Astrocyte of the spinal cord (primary cell): Measurements from ENCODE around the gene DEPP1.
A peak's percentile ranks its signal among the peaks of the same experiment; 100 is the strongest.

Source experiments
- DNase-seq: peaks from one replicate; pipeline ENCODE4 v3.0.0; 2011; ENCODE audit warnings: low read depth, low spot score
- H3K4me3 ChIP-seq: 2 replicates; pipeline ENCODE4 v1.5.1; 2011; ENCODE audit warnings: low read depth, mild to moderate bottlenecking, low read length, moderate library complexity
- CTCF ChIP-seq: IDR thresholded peaks from 2 replicates; pipeline ENCODE4 v1.5.1; 2012; ENCODE audit warnings: low read depth, mild to moderate bottlenecking, low read length, inconsistent platforms
- in situ Hi-C: cut with HindIII; loops from 2 replicates; pipeline ENCODE4 v1.10.0; 2017; ENCODE audit warnings: low sequenced_read_pairs

DEPP1 gene

GRCh38 chr10:44958196-44958897, 20.3 kb downstream of the DEPP1 start:
- peak overlapping the region; percentile 65 for H3K4me3 ChIP-seq
- DNase-seq = no peak
- TF ChIP-seq CTCF = no peak
- in situ Hi-C loops = no loop called here

- in situ Hi-C loops = no loop called here
- no peak for DNase-seq
- no peak overlapping the region for H3K4me3 ChIP-seq
- TF ChIP-seq CTCF = no peak
Observed at GRCh38 chr10:44956717-44957706, 21.6 kb downstream of the DEPP1 start.

- no peak overlapping the region for H3K4me3 ChIP-seq
- TF ChIP-seq CTCF = no peak
- in situ Hi-C loops = no loop called here
- no peak for DNase-seq
Observed at GRCh38 chr10:44956226-44956625, 22.4 kb downstream of the DEPP1 start.

- DNase-seq = no peak
- in situ Hi-C loops = no loop called here
- TF ChIP-seq CTCF = no peak
Observed at GRCh38 chr10:44955413-44956070, 23.1 kb downstream of the DEPP1 start.

GRCh38 chr10:44954962-44955361, 23.6 kb downstream of the DEPP1 start:
- in situ Hi-C loops = no loop called here
- DNase-seq = no peak
- H3K4me3 ChIP-seq = no peak overlapping the region
- TF ChIP-seq CTCF = no peak

More at GRCh38 chr10:44955413-44956070, 23.1 kb downstream of the DEPP1 start:
- H3K4me3 ChIP-seq = no peak overlapping the region

GRCh38 chr10:44954042-44954441, 24.6 kb downstream of the DEPP1 start:
- no peak for TF ChIP-seq CTCF
- no peak for DNase-seq

More at GRCh38 chr10:44954042-44954441, 24.6 kb downstream of the DEPP1 start:
- H3K4me3 ChIP-seq = no peak overlapping the region
- in situ Hi-C loops = no loop called here
